ENCODE measurements around the gene FAM98A.

The FAM98A gene

GRCh38 chr2:33573657-33574056, 25.4 kb downstream of the FAM98A start:
- Histone ChIP-seq H3K27me3 (ENCODE audit: control insufficient read depth, insufficient read depth, low read length) (no peaks in the 10 kb centered on the region), H3K9ac (ENCODE audit: low read length) (no peak overlapping the region), H3K9me3 (ENCODE audit: control insufficient read depth, insufficient read depth, low read depth, low read length) (no peaks in the 10 kb centered on the region), H3K36me3 (ENCODE audit: control insufficient read depth, insufficient read depth, low read length) (no peaks in the 10 kb centered on the region), H3K4me3 (ENCODE audit: low read depth, low read length) (no peak overlapping the region), H3K4me1 (ENCODE audit: control insufficient read depth, insufficient read depth, low read length) (peaks cover 16% of the 10 kb centered on the region; the same call in 1 of the 2 replicates), H3K27ac (ENCODE audit: low read depth, low read length) (no peak overlapping the region)

DNA sequence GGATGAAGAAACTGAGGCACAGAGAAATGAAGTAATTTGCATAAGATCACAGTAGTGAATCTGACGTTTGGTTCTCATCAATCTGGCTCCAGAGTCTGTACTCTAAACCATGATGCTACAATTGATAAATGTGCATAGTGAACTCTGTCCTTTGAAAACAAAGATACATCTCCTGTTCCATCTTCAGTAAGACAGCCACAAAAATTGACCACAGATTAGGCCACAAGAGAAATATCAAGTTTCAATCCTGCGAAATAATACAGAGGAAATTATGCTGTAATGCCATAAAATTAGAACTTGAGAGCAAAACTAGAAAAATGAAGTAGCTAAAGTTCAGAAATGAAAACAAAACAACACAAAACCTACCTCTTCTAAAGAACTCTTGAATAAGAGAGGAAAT, 28.4 kb downstream of the FAM98A start:
- H3K27ac ChIP-seq (ENCODE audit: low read depth, low read length) = no peak overlapping the region
- no peaks in the 10 kb centered on the region for H3K27me3 ChIP-seq (ENCODE audit: control insufficient read depth, insufficient read depth, low read length)

GRCh38 chr2:33561872-33562271, 37.2 kb downstream of the FAM98A start:
- H3K4me1 ChIP-seq (ENCODE audit: control insufficient read depth, insufficient read depth, low read length) = no peaks in the 10 kb centered on the region
- H3K36me3 ChIP-seq (ENCODE audit: control insufficient read depth, insufficient read depth, low read length) = no peaks in the 10 kb centered on the region
- H3K27me3 ChIP-seq (ENCODE audit: control insufficient read depth, insufficient read depth, low read length) = no peaks in the 10 kb centered on the region
- no peak overlapping the region for H3K27ac ChIP-seq (ENCODE audit: low read depth, low read length)
- H3K9ac ChIP-seq (ENCODE audit: low read length) = no peak overlapping the region
- H3K9me3 ChIP-seq (ENCODE audit: control insufficient read depth, insufficient read depth, low read depth, low read length) = no peaks in the 10 kb centered on the region
- H3K4me3 ChIP-seq (ENCODE audit: low read depth, low read length) = no peak overlapping the region

More for the DNA sequence above, 28.4 kb downstream of the FAM98A start:
- H3K4me1 ChIP-seq (ENCODE audit: control insufficient read depth, insufficient read depth, low read length) = no peaks in the 10 kb centered on the region
- no peaks in the 10 kb centered on the region for H3K9me3 ChIP-seq (ENCODE audit: control insufficient read depth, insufficient read depth, low read depth, low read length)
- no peak overlapping the region for H3K9ac ChIP-seq (ENCODE audit: low read length)
- H3K4me3 ChIP-seq (ENCODE audit: low read depth, low read length) = no peak overlapping the region
- H3K36me3 ChIP-seq (ENCODE audit: control insufficient read depth, insufficient read depth, low read length) = no peaks in the 10 kb centered on the region

- Histone ChIP-seq H3K36me3 (ENCODE audit: control insufficient read depth, insufficient read depth, low read length) (no peaks in the 10 kb centered on the region), H3K9ac (ENCODE audit: low read length) (no peak overlapping the region), H3K9me3 (ENCODE audit: control insufficient read depth, insufficient read depth, low read depth, low read length) (no peaks in the 10 kb centered on the region), H3K27ac (ENCODE audit: low read depth, low read length) (no peak overlapping the region), H3K27me3 (ENCODE audit: control insufficient read depth, insufficient read depth, low read length) (no peaks in the 10 kb centered on the region), H3K4me1 (ENCODE audit: control insufficient read depth, insufficient read depth, low read length) (peaks cover 4% of the 10 kb centered on the region; the same call in 1 of the 2 replicates), H3K4me3 (ENCODE audit: low read depth, low read length) (no peak overlapping the region)
Observed at GRCh38 chr2:33560017-33560416, 39.1 kb downstream of the FAM98A start.

DNA sequence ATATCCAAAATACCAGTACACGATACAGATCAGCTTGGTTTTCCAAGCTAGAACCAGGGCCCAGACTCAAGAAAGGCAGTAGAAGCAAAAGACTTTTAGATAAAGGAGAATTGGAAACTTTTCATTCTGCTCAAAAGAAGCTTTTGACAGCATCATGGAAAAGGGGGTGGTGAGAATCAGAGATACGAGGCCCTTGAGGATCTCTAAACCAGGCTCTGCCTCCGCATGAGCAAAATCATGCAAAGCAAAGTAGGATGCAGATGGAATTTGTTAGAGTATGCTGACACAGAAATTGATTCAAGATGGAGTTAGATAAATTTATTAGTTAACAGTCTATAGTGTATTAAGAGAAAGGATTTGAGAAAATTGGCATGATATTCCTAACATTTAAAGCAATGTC, 39.8 kb downstream of the FAM98A start:
- no peaks in the 10 kb centered on the region for H3K9me3 ChIP-seq (ENCODE audit: control insufficient read depth, insufficient read depth, low read depth, low read length)
- H3K4me3 ChIP-seq (ENCODE audit: low read depth, low read length) = no peak overlapping the region
- no peak overlapping the region for H3K9ac ChIP-seq (ENCODE audit: low read length)
- no peaks in the 10 kb centered on the region for H3K36me3 ChIP-seq (ENCODE audit: control insufficient read depth, insufficient read depth, low read length)
- no peak overlapping the region for H3K27ac ChIP-seq (ENCODE audit: low read depth, low read length)
- no peaks in the 10 kb centered on the region for H3K27me3 ChIP-seq (ENCODE audit: control insufficient read depth, insufficient read depth, low read length)
- peaks cover 8% of the 10 kb centered on the region; the same call in 1 of the 2 replicates for H3K4me1 ChIP-seq (ENCODE audit: control insufficient read depth, insufficient read depth, low read length)

DNA sequence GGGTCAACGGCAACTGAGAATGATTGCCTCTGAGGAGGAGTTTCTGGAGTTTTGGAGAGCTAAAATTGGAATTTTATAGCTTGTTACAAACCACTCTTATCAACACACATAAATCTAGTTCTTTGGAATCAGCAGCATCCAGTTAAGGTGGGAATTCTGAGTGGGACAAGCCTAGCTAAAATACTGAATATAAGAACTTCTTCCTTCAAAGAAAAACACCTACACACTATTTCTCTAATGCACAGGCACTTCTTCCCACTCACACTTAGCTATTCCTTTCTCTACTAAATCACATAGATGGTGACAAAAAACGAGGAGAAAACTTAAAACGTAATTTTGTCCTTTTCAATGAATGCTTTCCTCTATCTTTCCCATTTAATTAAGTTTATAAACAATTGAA, 43.4 kb downstream of the FAM98A start:
- Histone ChIP-seq H3K9ac (ENCODE audit: low read length) (no peak overlapping the region), H3K27me3 (ENCODE audit: control insufficient read depth, insufficient read depth, low read length) (no peaks in the 10 kb centered on the region), H3K27ac (ENCODE audit: low read depth, low read length) (no peak overlapping the region; the same call in 1 of the 2 replicates), H3K4me1 (ENCODE audit: control insufficient read depth, insufficient read depth, low read length) (peaks cover 12% of the 10 kb centered on the region; the same call in 1 of the 2 replicates), H3K4me3 (ENCODE audit: low read depth, low read length) (no peak overlapping the region), H3K36me3 (ENCODE audit: control insufficient read depth, insufficient read depth, low read length) (no peaks in the 10 kb centered on the region), H3K9me3 (ENCODE audit: control insufficient read depth, insufficient read depth, low read depth, low read length) (no peaks in the 10 kb centered on the region)

- no peaks in the 10 kb centered on the region for H3K36me3 ChIP-seq (ENCODE audit: control insufficient read depth, insufficient read depth, low read length)
- H3K9ac ChIP-seq (ENCODE audit: low read length) = no peak overlapping the region
- H3K9me3 ChIP-seq (ENCODE audit: control insufficient read depth, insufficient read depth, low read depth, low read length) = no peaks in the 10 kb centered on the region
- H3K4me1 ChIP-seq (ENCODE audit: control insufficient read depth, insufficient read depth, low read length) = peaks cover 12% of the 10 kb centered on the region; the same call in 1 of the 2 replicates
- no peaks in the 10 kb centered on the region for H3K27me3 ChIP-seq (ENCODE audit: control insufficient read depth, insufficient read depth, low read length)
- no peak overlapping the region for H3K4me3 ChIP-seq (ENCODE audit: low read depth, low read length)
- no peak overlapping the region for H3K27ac ChIP-seq (ENCODE audit: low read depth, low read length)
Observed at GRCh38 chr2:33552758-33553461, 46.2 kb downstream of the FAM98A start.

DNA sequence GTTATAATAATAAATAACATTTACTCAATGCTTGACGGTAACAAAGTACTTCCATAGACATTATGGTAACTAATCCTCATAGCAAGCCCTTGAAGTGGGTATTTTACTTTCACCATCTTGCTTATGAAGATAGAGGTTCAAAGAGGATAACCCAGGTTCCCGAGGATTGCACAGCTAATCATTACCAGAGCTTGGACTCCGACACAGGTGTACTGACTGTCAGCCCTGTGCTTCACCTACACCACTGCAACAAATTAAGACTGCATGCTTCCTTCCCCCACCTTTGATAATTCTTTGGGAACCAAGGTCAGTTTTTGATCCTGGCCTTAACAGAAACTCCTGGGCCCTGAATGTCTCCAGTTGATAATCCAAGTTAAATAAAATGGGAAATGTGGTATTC, 48.9 kb downstream of the FAM98A start:
- Histone ChIP-seq H3K4me3 (ENCODE audit: low read depth, low read length) (no peak overlapping the region), H3K9me3 (ENCODE audit: control insufficient read depth, insufficient read depth, low read depth, low read length) (no peaks in the 10 kb centered on the region), H3K27ac (ENCODE audit: low read depth, low read length) (no peak overlapping the region), H3K4me1 (ENCODE audit: control insufficient read depth, insufficient read depth, low read length) (peaks cover 10% of the 10 kb centered on the region; the same call in 1 of the 2 replicates), H3K9ac (ENCODE audit: low read length) (no peak overlapping the region), H3K27me3 (ENCODE audit: control insufficient read depth, insufficient read depth, low read length) (no peaks in the 10 kb centered on the region), H3K36me3 (ENCODE audit: control insufficient read depth, insufficient read depth, low read length) (no peaks in the 10 kb centered on the region)

DNA sequence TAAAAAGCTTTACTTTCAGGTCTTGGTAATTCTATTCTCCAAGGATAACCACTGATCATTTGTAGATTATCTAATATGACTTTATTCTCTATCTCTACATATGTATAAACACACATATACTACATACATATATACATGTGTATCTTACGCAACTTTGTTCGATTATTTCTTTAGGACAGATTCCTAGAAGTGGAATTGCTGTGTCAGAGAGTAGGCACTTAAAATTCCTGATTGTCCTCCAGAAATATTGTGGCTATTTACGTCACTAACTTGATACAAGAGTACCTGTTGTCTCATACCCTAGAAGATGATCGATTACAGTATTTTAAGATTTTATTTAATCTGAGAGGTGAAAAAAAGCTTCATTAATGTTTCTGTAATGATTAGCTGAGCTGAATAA, 57.9 kb downstream of the FAM98A start:
- peaks cover 5% of the 10 kb centered on the region for H3K4me1 ChIP-seq (ENCODE audit: control insufficient read depth, insufficient read depth, low read length)
- H3K27ac ChIP-seq (ENCODE audit: low read depth, low read length) = no peak overlapping the region
- no peaks in the 10 kb centered on the region for H3K36me3 ChIP-seq (ENCODE audit: control insufficient read depth, insufficient read depth, low read length)
- H3K4me3 ChIP-seq (ENCODE audit: low read depth, low read length) = no peak overlapping the region
- H3K9me3 ChIP-seq (ENCODE audit: control insufficient read depth, insufficient read depth, low read depth, low read length) = no peaks in the 10 kb centered on the region
- no peak overlapping the region for H3K9ac ChIP-seq (ENCODE audit: low read length)
- no peaks in the 10 kb centered on the region for H3K27me3 ChIP-seq (ENCODE audit: control insufficient read depth, insufficient read depth, low read length)

DNA sequence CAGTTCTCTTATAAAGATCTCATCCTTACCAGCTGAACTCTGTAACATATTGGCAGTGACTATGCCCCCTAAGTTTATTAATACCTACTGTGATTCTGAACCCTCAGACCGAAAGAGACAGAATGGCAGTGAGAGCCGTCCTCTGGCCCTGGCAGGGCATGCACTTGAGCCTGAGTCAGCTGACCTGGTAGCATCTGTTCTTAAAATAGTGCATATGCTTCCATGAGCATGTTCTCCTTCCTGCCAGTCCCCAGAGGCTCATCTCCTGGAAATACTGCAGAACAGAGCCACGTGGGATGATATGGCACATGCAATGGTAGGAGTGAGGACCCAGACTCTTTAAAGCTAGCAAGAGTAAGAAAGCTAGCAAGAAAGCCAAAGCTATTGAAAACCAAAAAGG, 63.7 kb downstream of the FAM98A start:
- Histone ChIP-seq H3K27me3 (ENCODE audit: control insufficient read depth, insufficient read depth, low read length) (no peaks in the 10 kb centered on the region), H3K4me1 (ENCODE audit: control insufficient read depth, insufficient read depth, low read length) (peaks cover 5% of the 10 kb centered on the region), H3K9me3 (ENCODE audit: control insufficient read depth, insufficient read depth, low read depth, low read length) (no peaks in the 10 kb centered on the region), H3K9ac (ENCODE audit: low read length) (no peak overlapping the region), H3K36me3 (ENCODE audit: control insufficient read depth, insufficient read depth, low read length) (no peaks in the 10 kb centered on the region), H3K27ac (ENCODE audit: low read depth, low read length) (no peak overlapping the region), H3K4me3 (ENCODE audit: low read depth, low read length) (no peak overlapping the region)

Data from HUES6 (cell line).